Spleen (tissue), 11 donors: Measurements from ENCODE around the gene RNF212. TPM values are rescaled to one million over a fixed set of nuclear protein-coding genes. Genes with fewer than 3 reads are reported as not detected.

Experiments
- DNase-seq: peaks from one replicate; pipeline ENCODE4 v3.0.0-alpha.2; 2020
- H3K27ac ChIP-seq, 8 donors: fragments of 200-600 bp; sonication (generic) in 7 of 8; 1 replicate in 4 of 8; 2 replicates in 4 of 8; pipeline versions ENCODE4 v1.5.0 to v1.8.0; 2016 to 2021; ENCODE audit warnings: inconsistent platforms in 4 of 8, mild to moderate bottlenecking in 4 of 8, moderate library complexity in 1 of 8
- H3K27me3 ChIP-seq, 7 donors: fragments of 200-600 bp; sonication (generic) in 6 of 7; replicated peaks in 1 of 7; 1 replicate in 4 of 7; 2 replicates in 3 of 7; pipeline versions ENCODE4 v1.5.0 to v1.8.0; 2016 to 2021; ENCODE audit warnings: inconsistent platforms in 3 of 7, mild to moderate bottlenecking in 1 of 7
- H3K36me3 ChIP-seq, 6 donors: fragments of 200-600 bp; sonication (generic) in 5 of 6; 1 replicate in 4 of 6; 2 replicates in 2 of 6; pipeline versions ENCODE4 v1.5.0 to v1.8.0; 2016 to 2021; ENCODE audit warnings: inconsistent platforms in 2 of 6
- H3K4me1 ChIP-seq, 6 donors: fragments of 200-600 bp; sonication (generic) in 5 of 6; 1 replicate in 3 of 6; 2 replicates in 3 of 6; pipeline versions ENCODE4 v1.5.0 to v1.8.0; 2016 to 2021; ENCODE audit warnings: inconsistent platforms in 3 of 6
- H3K4me3 ChIP-seq, 8 donors: fragments of 200-600 bp; sonication (generic) in 7 of 8; 1 replicate in 4 of 8; 2 replicates in 4 of 8; pipeline versions ENCODE4 v1.5.0 to v1.8.0; 2016 to 2021; ENCODE audit warnings: inconsistent platforms in 4 of 8, mild to moderate bottlenecking in 4 of 8, moderate library complexity in 2 of 8
- H3K9me3 ChIP-seq, 8 donors: fragments of 200-600 bp; sonication (generic) in 7 of 8; 1 replicate in 4 of 8; 2 replicates in 4 of 8; pipeline versions ENCODE4 v1.5.0 to v1.8.0; 2016 to 2021; ENCODE audit warnings: inconsistent platforms in 4 of 8
- CTCF ChIP-seq, 11 experiments: fragments of 200-600 bp in 7 of 11; fragments of 450-650 bp in 4 of 11; sonication (generic) in 4 of 11; IDR thresholded peaks in 8 of 11; conservative IDR thresholded peaks in 3 of 11; 1 replicate in 7 of 11; 2 replicates in 4 of 11; pipeline versions ENCODE4 v1.4.0 to v1.8.0; 2016 to 2021; ENCODE audit warnings: antibody characterized with exemption in 11 of 11, inconsistent platforms in 4 of 11, mild to moderate bottlenecking in 1 of 11
- POLR2A ChIP-seq, 3 donors: fragments of 450-650 bp; IDR thresholded peaks; one replicate each; pipeline ENCODE4 v1.5.1; 2017; ENCODE audit warnings: antibody characterized with exemption in 3 of 3, mild to moderate bottlenecking in 1 of 3
- POLR2AphosphoS5 ChIP-seq, 3 donors: sonication (generic); formaldehyde crosslinking; IDR thresholded peaks; one replicate each; pipeline ENCODE4 v1.5.1; 2017; ENCODE audit warnings: antibody characterized with exemption in 3 of 3
- WGBS, 5 donors: extraction: QIAGEN DNeasy Blood & Tissue Kit in 3 of 5; methylation state at CpG; one replicate each; pipeline versions ENCODE4 v1.1.5 to v1.1.7; 2013 to 2018; 5-methylcytosine and 5-hydroxymethylcytosine counted together
- intact Hi-C: fragments of 100-400 bp; cut with DNase I; formaldehyde crosslinking; loops from one replicate; pipeline ENCODE4 v1.15.0; 2023; ENCODE audit warnings: low total_unique reads
- polyA plus RNA-seq, 3 donors: library from polyadenylated mRNA; stranded (reverse); fragments of 200-250 nt; gene quantifications; one replicate each; pipeline ENCODE4 v1.2.1, GENCODE V29; 2013
- total RNA-seq, 7 donors: library from RNA; depleted of rRNA in 3 of 7; stranded (reverse); fragments of >200 nt in 3 of 7; fragmentation: NEBNext Ultra II Directional in 4 of 7; extraction: Animal tissue kit (Norgen Biotek cat#: 25700) in 4 of 7; gene quantifications; one replicate each; pipeline versions ENCODE4 v1.1.0 to v1.2.1, GENCODE V29; 2016 to 2021
- donor health status: healthy with polysubstance abuse.
- donor health status: DM: no; HTN: no; CAD: no; lungs with moderate emphysema.
- donor health status: DM: no; HTN: no; CAD: no.
- donor health status: Bipolar disorder and iron deficiency.
- donor health status: healthy.
- donor health status: DM: no; HTN: no; CAD: no.
- donor health status: DM: yes; HTN: yes; CAD: no.

RNF212 gene
- total and polyA plus RNA-seq, 10 donors: 0.46 to 5.6 (median 2.2) TPM

GRCh38 chr4:1027219-1027914, 86.0 kb downstream of the RNF212 start:
- peaks cover 0 to 41% (median 33%) of the 10 kb centered on the region in 7 donors for H3K27me3 ChIP-seq
- no peak for DNase-seq
- peaks cover 0 to 32% (median 9%) of the 10 kb centered on the region in 6 donors for H3K4me1 ChIP-seq
- WGBS, 5 donors: 71 to 75% (median 72%) methylated on average over 13 to 26 of the region's 26 CpGs
- intact Hi-C loops: no loop called here
- H3K36me3 ChIP-seq: peaks cover 0 to 26% (median 14%) of the 10 kb centered on the region in 6 donors
- H3K9me3 ChIP-seq: no peaks in the 10 kb centered on the region
- no peak overlapping the region for H3K27ac ChIP-seq
- TF ChIP-seq POLR2AphosphoS5 (IDR thresholded peaks at IDR 0.05) (no peak), CTCF (IDR thresholded peaks at IDR 0.05 in 8 of 11, conservative IDR thresholded peaks at IDR 0.05 in 3 of 11) (no peak), POLR2A (IDR thresholded peaks at IDR 0.05) (no peak)
- H3K4me3 ChIP-seq: no peak overlapping the region

GRCh38 chr4:1026115-1026514, 87.2 kb downstream of the RNF212 start:
- 39 to 53% (median 45%) methylated on average over 17 of the region's 17 CpGs for WGBS, 5 donors
- peaks cover 0 to 26% (median 14%) of the 10 kb centered on the region in 6 donors for H3K36me3 ChIP-seq
- H3K27ac ChIP-seq: no peak overlapping the region
- no peak for DNase-seq
- no peaks in the 10 kb centered on the region for H3K9me3 ChIP-seq
- H3K4me3 ChIP-seq: no peak overlapping the region
- intact Hi-C loops: no loop called here
- H3K27me3 ChIP-seq: peaks cover 0 to 29% (median 23%) of the 10 kb centered on the region in 7 donors
- TF ChIP-seq CTCF (IDR thresholded peaks at IDR 0.05 in 8 of 11, conservative IDR thresholded peaks at IDR 0.05 in 3 of 11): no peak
- TF ChIP-seq POLR2AphosphoS5 (IDR thresholded peaks at IDR 0.05): peak in 2 of 3 donors; percentile 41 to 48
- TF ChIP-seq POLR2A (IDR thresholded peaks at IDR 0.05): no peak
- H3K4me1 ChIP-seq: peaks cover 0 to 42% (median 22%) of the 10 kb centered on the region in 6 donors

GRCh38 chr4:1024882-1025545, 88.3 kb downstream of the RNF212 start:
- Histone ChIP-seq H3K36me3 (peaks cover 0 to 26% (median 14%) of the 10 kb centered on the region in 6 donors), H3K4me3 (no peak overlapping the region), H3K9me3 (no peaks in the 10 kb centered on the region), H3K27me3 (peaks cover 0 to 19% (median 13%) of the 10 kb centered on the region in 7 donors), H3K27ac (no peak overlapping the region), H3K4me1 (peaks cover 0 to 35% (median 21%) of the 10 kb centered on the region in 6 donors)
- WGBS, 5 donors: 89 to 95% (median 94%) methylated on average over 26 to 32 of the region's 32 CpGs
- intact Hi-C loops: no loop called here
- no peak for TF ChIP-seq POLR2A (IDR thresholded peaks at IDR 0.05)
- TF ChIP-seq CTCF (IDR thresholded peaks at IDR 0.05 in 8 of 11, conservative IDR thresholded peaks at IDR 0.05 in 3 of 11): no peak
- no peak for TF ChIP-seq POLR2AphosphoS5 (IDR thresholded peaks at IDR 0.05)
- DNase-seq: no peak
